HG03196 (cell line): Measurements from ENCODE around the gene GPRC5A.

ENCODE experiments used
- ATAC-seq: cut with Tn5 transposase; IDR thresholded peaks from one replicate; pipeline ENCODE4 v1.9.1; 2021; ENCODE audit not compliant: unreplicated experiment

GPRC5A gene

DNA sequence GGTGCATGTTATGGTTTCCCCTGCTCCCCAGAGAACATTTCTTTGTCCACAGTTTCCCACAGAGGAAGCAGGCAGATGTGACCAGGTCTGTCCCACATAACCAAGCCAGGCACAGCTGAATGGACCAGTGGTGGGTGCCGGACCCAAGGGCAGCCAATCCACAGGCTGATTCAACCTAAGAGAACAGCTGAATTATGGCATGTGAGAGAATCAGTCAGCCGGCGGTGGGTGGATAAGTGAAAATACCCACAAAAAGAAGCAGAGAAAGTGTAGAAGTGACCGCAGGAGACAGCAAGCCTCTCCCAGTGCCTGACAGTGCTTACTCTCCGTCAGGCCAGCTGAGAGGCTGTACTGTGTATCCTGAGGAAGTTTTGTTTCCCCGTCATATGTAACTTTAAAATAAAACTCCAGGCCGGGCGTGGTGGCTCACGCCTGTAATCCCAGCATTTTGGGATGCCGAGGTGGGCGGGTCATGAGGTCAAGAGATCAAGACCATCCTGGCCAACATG, 45.7 kb downstream of the GPRC5A start:
- no peak for ATAC-seq

DNA sequence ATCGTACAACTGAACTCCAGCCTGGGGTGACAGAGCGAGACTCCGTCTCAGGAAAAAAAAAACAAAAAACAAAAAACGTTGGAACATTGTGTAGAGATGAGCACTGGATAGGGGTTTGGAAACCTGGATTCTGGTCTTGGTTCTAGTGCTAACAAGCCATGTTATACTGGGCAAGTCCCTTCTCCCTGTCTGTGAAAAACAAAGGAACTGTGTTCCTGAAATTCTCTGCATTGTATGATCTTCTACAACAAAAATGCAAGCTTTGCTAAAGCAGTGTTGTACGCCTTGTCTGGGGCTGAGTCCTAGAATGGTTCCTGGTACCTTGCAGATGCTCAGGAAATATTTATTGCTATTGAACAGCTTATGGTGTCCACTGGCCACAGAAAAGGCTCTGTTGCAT, 47.2 kb downstream of the GPRC5A start:
- ATAC-seq, result no peak

DNA sequence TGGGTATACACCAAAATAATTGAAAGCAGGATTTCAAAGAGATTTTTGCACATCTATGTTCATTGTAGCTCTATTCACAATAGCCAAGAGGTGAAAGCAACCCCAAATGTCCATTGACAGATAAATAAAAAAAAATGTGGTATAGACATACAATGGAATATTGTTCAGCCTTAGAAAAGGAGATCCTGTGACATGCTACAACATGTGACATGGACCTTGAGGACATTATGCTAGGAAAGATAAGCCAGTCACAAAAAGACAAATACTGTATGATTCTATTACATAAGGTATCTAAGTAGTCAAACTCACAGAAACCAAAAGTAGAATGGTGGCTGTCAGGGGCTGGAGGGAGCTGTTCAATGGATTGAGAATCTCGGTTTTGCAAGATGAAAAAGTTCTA, 48.5 kb downstream of the GPRC5A start:
- ATAC-seq, result no peak

DNA sequence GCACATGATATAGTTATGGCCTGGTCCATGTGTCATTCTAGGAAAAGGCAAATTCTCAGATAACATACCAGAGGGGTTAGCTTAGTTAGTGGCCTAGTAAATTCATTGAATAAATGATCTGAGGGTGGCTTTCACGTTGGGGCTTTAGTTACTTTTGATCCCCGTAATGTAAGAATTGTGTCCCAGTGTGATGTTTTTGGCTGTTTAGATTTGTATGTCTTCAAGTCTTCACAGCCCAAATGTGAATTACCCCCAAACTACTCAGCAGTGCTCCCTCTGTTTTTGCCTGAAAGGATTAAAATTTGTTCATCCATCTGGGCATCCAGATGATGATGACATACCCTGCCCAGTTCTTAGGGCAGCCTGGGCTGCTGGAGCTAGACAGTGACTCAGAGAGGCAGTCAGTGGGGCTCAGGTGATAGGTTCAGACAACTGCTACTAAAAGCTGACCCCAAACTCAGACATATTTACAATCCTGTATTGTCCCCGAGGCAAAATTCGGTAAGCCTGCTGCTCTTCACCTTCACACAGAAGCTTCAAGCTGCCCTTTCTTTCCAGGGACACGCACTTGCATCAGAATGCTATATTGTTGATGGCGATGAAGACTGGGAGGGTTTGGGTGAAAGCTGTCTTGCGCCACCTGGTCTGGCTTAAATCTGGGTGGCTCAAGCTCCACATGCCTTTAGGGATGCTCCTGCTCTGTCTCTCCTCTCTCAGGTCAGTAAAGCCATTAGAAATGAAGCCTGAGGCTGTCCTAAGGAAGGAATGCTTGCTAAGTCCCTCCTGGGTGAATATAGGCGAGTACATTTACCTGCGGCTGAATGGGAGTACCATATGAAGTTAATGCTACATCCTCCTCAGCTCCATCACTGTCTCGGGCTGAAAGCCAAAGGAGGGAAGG, 50.3 kb downstream of the GPRC5A start:
- no peak for ATAC-seq

DNA sequence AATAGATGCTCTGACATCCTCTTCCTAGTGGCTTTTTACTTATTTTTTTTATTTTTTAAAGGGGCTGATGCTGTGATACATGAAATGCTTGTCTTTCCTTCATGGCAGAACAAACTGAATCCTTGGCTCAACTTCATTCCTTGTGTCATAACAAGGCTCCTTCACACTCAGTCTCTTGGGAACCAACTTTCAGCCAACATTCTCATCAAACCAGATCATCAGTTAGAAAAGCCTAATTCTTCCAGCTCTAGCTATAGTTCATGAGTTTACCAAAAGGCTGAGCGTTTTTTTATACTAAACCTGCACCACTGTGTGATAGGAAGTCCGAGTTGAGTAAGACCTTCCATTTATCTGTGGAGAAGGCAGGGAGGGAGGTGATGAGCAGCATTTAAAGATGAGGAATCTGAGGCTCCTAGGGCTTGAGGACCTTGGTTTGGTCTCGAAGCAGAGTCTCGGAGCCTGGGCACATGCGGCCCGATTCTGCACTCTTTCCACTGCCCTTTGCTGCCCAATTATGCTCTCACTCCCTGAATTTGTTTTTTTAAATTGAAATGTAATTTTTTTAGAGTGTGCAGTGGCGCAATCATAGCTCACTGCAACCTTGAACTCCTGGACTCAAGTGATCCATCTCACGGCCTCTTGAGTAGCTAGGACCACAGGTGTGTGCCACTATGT, 52.4 kb downstream of the GPRC5A start:
- no peak for ATAC-seq

DNA sequence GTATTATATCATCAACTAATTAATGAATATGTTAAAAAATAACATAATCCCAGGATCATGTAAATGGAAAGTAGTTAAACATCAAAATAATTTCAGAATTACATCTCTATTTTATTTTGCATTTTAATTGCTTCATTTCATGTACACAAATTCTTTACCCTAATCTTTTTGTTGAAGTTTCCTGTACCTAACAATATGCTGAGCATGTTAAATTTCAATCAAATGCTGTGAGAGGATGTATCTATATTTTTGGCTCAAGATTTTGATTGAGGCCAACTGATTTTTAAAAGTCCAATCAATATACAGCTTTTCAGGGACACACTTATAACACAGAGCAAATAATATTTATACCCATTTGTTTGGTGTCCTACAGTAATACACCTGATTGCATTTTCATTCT, 54.2 kb downstream of the GPRC5A start:
- no peak for ATAC-seq

DNA sequence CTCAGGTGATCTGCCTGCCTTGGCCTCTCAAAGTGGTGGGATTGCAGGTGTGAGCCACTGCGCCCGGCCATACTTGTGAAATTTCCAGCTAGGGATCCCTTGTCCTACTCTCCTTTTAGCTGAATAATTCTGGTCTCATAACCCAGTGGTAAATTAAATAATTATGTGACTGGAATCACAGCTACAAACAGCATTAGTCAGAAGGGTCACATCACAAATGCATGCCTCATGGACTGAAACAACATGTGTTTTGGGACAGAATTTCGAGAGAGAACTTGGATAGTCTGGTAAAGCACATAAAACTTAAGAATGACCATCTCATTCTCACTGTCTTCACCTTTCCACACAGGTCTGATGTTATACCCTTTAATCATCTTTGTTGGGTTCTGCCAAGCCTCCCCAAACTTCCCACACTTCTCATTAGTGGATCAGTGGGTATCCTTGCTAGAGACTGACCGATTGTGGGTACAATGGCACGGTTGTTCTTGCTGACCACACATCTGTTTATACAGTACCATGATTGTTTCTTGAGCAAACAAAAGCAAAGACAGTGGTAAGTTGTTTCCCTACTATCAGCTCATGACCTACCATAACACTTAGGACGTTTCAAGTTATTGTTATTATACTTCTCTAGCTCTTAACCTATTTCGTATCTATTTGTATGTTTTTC, 55.5 kb downstream of the GPRC5A start:
- ATAC-seq, result no peak

DNA sequence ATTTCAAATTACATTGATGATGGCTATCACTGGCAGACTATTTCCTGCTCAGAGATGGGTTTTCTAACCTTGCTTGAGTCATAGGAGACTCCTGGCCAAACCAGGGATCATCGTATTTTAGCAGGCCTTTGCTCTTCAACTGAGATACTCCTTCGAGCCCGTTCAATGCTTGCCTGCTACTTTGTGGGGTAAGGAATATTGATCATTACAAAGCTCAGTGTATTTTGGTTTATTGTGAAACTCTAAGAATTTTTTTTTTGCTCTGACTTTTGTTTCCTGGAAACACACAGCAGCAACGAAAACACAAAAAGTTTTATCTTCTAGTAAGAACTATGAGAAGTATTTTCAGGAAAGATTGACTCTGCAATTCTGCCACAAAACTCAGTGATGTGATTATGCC, 56.5 kb downstream of the GPRC5A start:
- ATAC-seq, result no peak

DNA sequence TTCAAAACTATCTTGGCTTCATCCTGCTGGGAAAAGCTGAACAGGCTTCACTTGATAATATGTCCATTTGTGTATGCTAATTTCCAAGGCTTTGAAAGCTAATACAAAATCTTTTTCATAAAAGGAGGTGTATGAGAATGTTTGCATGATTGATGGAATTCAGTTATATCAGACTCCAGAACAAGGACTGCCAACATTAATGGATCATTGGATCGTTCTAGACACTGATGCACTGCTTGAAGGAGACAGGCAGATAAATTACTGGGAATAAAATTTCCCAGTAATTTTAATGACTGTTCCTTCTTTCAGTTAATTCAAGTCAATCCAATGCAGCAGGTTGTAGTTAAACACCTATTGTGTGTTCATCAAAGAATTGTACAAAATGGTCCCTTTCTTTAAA, 60.1 kb downstream of the GPRC5A start:
- no peak for ATAC-seq

DNA sequence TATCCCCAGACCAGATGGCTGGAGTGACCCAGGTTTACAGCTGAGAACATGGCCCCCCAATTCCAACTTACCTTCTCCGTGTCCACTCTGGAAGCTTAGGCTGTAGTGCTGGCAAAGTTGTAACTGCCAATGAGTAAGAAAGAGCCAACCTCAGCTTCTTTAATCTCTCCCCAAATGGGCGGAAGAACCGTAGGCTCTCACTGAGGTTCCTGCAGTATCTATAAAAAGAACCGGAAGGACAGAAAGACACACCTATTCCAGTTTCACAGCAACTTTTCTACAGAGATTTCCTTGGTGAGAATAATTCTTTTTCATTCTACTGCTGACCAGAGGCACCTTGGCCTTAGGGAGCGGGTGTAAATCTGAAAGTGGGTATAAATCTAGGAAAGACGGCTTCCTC, 60.7 kb downstream of the GPRC5A start, which contains the start of gene GPRC5D:
GPRC5D (minus strand) TSS at position 135 of the 400 bp plus-strand sequence. CDS start 1,786 bp downstream, outside the sequence.
- no peak for ATAC-seq

DNA sequence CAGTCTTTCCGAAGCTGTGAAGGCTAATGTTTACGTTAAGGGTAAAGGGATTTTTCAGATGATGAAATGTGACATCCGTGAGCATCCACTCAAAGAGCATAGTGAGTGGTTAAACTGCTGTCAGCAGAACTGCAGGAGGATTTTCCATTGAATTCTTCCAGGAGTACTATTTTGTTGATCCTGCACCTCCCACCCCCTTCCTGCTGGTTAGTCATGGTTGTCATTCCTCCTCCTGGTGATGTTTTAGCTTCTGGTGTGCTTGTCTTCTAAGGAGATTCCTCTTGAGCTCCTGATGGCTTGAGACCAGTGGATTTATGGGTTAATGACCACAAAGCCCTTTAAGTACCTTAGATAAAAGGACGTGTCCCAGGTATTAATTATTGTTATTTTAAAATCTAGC, 63.0 kb downstream of the GPRC5A start:
- ATAC-seq, result no peak

DNA sequence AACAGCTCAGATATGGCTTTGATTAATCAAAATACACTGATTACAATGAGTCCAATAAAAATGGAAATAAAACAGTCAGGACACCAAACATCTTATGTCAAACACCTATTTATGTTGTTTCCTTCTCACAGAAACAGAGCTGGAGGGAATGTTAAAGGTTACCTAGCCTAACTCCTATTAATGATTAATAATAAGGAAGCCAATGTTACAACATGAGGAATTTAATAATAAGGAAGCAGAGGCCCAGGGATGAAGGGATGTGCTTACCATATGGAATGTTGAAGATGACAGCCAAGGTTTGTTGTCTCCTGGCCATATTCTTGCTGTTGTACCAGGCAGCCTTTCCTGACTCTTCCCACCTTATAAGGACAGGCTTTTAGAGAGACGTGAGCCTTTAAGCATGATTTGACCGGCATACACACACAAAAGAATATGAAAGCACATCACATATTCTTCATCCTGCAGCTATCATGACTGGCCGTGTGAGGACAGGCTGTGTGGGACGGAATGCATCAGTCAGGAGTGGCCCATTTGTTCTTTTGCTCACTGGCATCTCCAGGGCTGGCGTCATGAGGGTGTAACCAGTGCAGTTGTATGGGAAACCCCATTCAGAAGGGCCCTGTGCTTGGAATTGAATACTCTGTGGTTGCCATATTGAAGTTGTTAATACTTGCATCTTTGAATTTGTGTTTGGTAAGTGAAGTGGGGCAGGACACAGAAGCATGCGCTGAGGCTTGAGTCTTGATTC, 63.7 kb downstream of the GPRC5A start:
- ATAC-seq, result no peak

DNA sequence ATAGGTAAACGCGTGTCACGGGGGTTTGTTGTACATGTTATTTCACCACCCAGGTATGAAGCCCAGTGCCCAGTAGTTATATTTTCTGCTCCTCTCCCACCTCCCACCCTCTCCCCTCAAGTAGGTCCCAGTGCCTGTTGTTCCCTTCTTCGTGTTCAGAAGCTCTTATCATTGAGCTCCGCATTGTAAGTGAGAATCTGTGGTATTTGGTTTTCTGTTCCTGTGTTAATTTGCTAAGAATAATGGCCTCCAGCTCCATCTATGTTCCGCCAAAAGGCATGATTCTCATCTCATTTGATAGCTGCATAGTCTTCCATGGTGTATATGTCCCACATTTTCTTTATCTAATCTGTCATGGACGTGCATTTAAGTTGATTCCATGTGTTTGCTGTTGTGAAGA, 67.5 kb downstream of the GPRC5A start:
- ATAC-seq, result no peak

DNA sequence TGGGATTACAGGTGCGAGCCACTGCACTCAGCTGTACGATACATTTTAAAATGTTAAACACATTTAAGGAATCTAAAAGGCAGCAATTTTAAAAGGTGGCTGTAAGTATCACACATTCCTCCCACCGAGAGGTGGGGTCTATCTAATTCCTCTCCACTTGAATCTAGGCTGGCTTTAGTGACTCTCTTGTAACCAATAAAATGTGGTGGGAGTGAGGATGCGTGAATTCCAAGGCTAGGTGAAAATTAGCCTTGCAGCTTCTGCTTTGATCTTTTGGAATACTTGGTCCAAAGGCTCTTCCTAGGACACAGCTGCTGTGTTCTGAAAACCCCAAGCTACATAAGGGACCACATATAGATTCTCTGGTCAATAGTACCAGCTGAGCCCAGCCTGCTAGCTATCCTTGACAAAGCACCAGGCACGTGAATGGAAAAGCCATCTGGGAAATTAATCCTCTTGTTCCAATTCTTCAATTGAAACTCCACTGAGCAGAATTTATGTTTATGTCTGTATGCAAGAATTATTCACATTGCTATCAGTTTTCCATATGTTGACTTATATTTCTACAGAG, 69.4 kb downstream of the GPRC5A start:
- ATAC-seq, result no peak

DNA sequence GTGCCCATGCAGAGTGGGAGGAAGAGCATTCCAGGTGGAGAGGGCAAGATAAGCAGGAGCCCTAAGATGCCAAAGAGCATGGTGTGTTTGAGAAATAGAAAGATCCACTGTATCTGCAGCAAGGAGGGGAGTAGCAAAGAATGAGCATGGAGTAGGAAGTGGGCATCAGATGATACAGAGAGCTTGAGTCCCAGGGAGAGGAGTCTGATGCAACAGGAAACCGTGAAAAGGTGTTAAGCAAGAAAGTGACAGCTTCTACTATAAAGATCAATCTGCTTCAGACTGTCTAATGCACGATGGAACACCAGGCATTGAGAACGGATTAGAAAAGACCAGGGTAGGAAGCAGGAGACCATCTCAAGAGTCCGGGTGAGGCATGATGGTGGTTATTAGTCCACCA, 72.9 kb downstream of the GPRC5A start:
- no peak for ATAC-seq

DNA sequence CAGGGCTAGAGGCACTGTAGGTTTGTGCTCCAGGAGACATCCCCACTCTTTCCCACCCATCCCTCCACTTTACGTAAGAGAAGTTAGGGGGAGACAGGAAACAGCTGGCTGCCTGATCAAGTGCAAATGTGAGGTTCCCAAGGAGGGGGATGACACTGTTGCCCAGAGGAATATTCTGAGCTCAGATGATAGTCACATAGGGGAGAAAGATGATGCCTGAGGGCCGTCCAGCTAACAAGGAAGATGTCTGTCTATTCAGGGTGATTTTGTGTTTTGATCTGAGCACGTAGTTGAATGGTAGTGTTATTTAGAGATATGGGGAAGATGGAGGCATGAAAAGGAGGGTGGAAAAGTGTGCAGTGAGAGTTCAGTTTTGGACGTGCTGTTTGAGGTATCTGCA, 74.5 kb downstream of the GPRC5A start:
- ATAC-seq, result no peak
